Esophagus squamous epithelium (tissue), 5 donors: ENCODE measurements around the gene ZMYND8. TPM values are rescaled to one million over a fixed set of nuclear protein-coding genes. Genes with fewer than 3 reads are reported as not detected.
A peak's percentile ranks its signal among the peaks of the same experiment; 100 is the strongest.

ENCODE experiments used
- DNase-seq: peaks from one replicate; lab custom pipeline; 2025; lab: John Stamatoyannopoulos, UW
- H3K27ac ChIP-seq, 4 donors: fragments of 200-600 bp; sonication (generic); one replicate each; pipeline ENCODE4 v1.5.1; 2016 to 2019; ENCODE audit warnings: mild to moderate bottlenecking in 1 of 4
- H3K27me3 ChIP-seq, 4 donors: fragments of 200-600 bp; sonication (generic); 1 replicate in 3 of 4; 2 replicates in 1 of 4; pipeline versions ENCODE4 v1.5.1 to v1.6.0; 2017 to 2021; ENCODE audit warnings: antibody characterized with exemption in 1 of 4
- H3K36me3 ChIP-seq, 3 donors: fragments of 200-600 bp; sonication (generic); one replicate each; pipeline ENCODE4 v1.5.1; 2016 to 2019
- H3K4me1 ChIP-seq, 3 donors: fragments of 200-600 bp; sonication (generic); one replicate each; pipeline ENCODE4 v1.5.1; 2017 to 2019
- H3K4me3 ChIP-seq, 4 donors: fragments of 200-600 bp; sonication (generic); 1 replicate in 3 of 4; 2 replicates in 1 of 4; pipeline ENCODE4 v1.5.1; 2016 to 2019; ENCODE audit warnings: mild to moderate bottlenecking in 2 of 4, moderate library complexity in 1 of 4
- H3K9me3 ChIP-seq, 3 donors: fragments of 200-600 bp; sonication (generic); one replicate each; pipeline ENCODE4 v1.5.1; 2016 to 2019
- CTCF ChIP-seq, 6 experiments: fragments of 450-650 bp in 4 of 6; fragments of 200-600 bp in 2 of 6; sonication (generic) in 2 of 6; IDR thresholded peaks; one replicate each; pipeline ENCODE4 v1.5.1; 2016 to 2019; ENCODE audit warnings: antibody characterized with exemption in 6 of 6, mild to moderate bottlenecking in 4 of 6, moderate library complexity in 4 of 6
- POLR2A ChIP-seq, 4 donors: fragments of 450-650 bp; IDR thresholded peaks; one replicate each; pipeline ENCODE4 v1.6.1; 2017; ENCODE audit warnings: antibody characterized with exemption in 4 of 4, mild to moderate bottlenecking in 4 of 4, moderate library complexity in 3 of 4
- WGBS, 2 donors: methylation state at CpG; one replicate each; pipeline ENCODE4 v1.1.5; 2018; 5-methylcytosine and 5-hydroxymethylcytosine counted together
- intact Hi-C: fragments of 100-400 bp; cut with DNase I; formaldehyde crosslinking; loops from one replicate; pipeline ENCODE4 v1.15.0; 2022
- total RNA-seq, 4 donors: library from RNA; depleted of rRNA; stranded (reverse); fragments of >200 nt; gene quantifications; one replicate each; pipeline ENCODE4 v1.1.0, GENCODE V29; 2016
- donor health status: DM: yes; HTN: yes; CAD: no.

Gene ZMYND8
- total RNA-seq, 4 donors from 2014 or later = 21.5 to 26.3 (median 24.3) TPM

- H3K27me3 ChIP-seq = no peaks in the 10 kb centered on the region
- DNase-seq = no peak
- H3K27ac ChIP-seq = no peak overlapping the region
- TF ChIP-seq POLR2A (IDR thresholded peaks at IDR 0.05) = no peak
- no peak for TF ChIP-seq CTCF (IDR thresholded peaks at IDR 0.05)
- no peaks in the 10 kb centered on the region for H3K4me1 ChIP-seq
- H3K9me3 ChIP-seq = no peaks in the 10 kb centered on the region
- H3K4me3 ChIP-seq = no peak overlapping the region
- 97 to 99% methylated on average over 5 of the region's 5 CpGs for WGBS, 2 donors
- H3K36me3 ChIP-seq = peaks cover 10 to 100% (median 24%) of the 10 kb centered on the region in 3 donors
- intact Hi-C loops = no loop called here
These were observed 72.1 kb downstream of the ZMYND8 start for GRCh38 chr20:47284373-47284772.

DNA sequence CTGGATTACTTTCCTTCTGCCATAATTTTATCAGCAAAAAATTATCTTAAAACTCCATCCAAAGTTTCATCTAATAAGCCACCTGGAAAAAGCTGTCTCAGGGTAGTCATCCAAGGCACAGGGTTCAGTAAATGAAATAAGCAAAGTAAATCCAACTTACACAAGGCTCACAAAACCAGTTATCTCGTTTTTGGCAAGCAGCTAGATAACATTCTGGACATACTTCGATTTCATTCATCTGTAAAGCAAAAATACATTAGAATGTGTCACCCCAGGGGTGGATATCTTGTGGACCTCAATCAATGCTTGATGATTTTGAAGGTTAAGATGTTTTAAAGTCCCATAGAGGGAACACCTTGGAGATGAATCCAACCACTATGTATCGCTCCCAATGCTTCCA, 73.1 kb downstream of the ZMYND8 start:
- WGBS, 2 donors = 56 to 59% methylated on average over 3 of the region's 3 CpGs
- no peak for TF ChIP-seq POLR2A (IDR thresholded peaks at IDR 0.05)
- no peak for TF ChIP-seq CTCF (IDR thresholded peaks at IDR 0.05)
- intact Hi-C loops = no loop called here
- no peaks in the 10 kb centered on the region for H3K9me3 ChIP-seq
- no peak overlapping the region for H3K27ac ChIP-seq
- H3K4me3 ChIP-seq = no peak overlapping the region
- H3K27me3 ChIP-seq = no peaks in the 10 kb centered on the region
- no peak for DNase-seq
- H3K36me3 ChIP-seq = peaks cover 10 to 100% (median 16%) of the 10 kb centered on the region in 3 donors
- peaks cover 0 to 6% (median 6%) of the 10 kb centered on the region in 3 donors for H3K4me1 ChIP-seq

GRCh38 chr20:47282864-47283263, 73.6 kb downstream of the ZMYND8 start:
- Histone ChIP-seq H3K4me3 (no peak overlapping the region), H3K27me3 (no peaks in the 10 kb centered on the region), H3K4me1 (peaks cover 0 to 6% (median 6%) of the 10 kb centered on the region in 3 donors), H3K9me3 (no peaks in the 10 kb centered on the region), H3K27ac (no peak overlapping the region), H3K36me3 (peaks cover 10 to 100% (median 10%) of the 10 kb centered on the region in 3 donors)
- TF ChIP-seq CTCF (IDR thresholded peaks at IDR 0.05) (no peak), POLR2A (IDR thresholded peaks at IDR 0.05) (no peak)
- intact Hi-C loops = no loop called here
- 96 to 100% methylated on average over 2 of the region's 2 CpGs for WGBS, 2 donors
- DNase-seq = no peak

- Histone ChIP-seq H3K27ac (peak overlapping the region in 1 of 4 donors; percentile 3), H3K4me3 (no peak overlapping the region), H3K4me1 (peaks cover 0 to 21% (median 18%) of the 10 kb centered on the region in 3 donors), H3K9me3 (no peaks in the 10 kb centered on the region), H3K27me3 (no peaks in the 10 kb centered on the region), H3K36me3 (peaks cover 4 to 99% (median 10%) of the 10 kb centered on the region in 3 donors)
- DNase-seq = no peak
- intact Hi-C loops = no loop called here
- TF ChIP-seq CTCF (IDR thresholded peaks at IDR 0.05) = no peak
- TF ChIP-seq POLR2A (IDR thresholded peaks at IDR 0.05) = no peak
- 61 to 70% methylated on average over 4 of the region's 4 CpGs for WGBS, 2 donors
These were observed 75.1 kb downstream of the ZMYND8 start for GRCh38 chr20:47281376-47281775.

- intact Hi-C loops = no loop called here
- Histone ChIP-seq H3K36me3 (peaks cover 8 to 99% (median 12%) of the 10 kb centered on the region in 3 donors), H3K4me3 (no peak overlapping the region), H3K27ac (no peak overlapping the region), H3K27me3 (no peaks in the 10 kb centered on the region), H3K4me1 (peaks cover 0 to 28% (median 24%) of the 10 kb centered on the region in 3 donors), H3K9me3 (no peaks in the 10 kb centered on the region)
- DNase-seq = no peak
- TF ChIP-seq CTCF (IDR thresholded peaks at IDR 0.05) (no peak), POLR2A (IDR thresholded peaks at IDR 0.05) (no peak)
- WGBS, 2 donors = 80 to 85% methylated on average over 3 of the region's 3 CpGs
These were observed 75.8 kb downstream of the ZMYND8 start for GRCh38 chr20:47280668-47281067.
